Astrocyte (in vitro differentiated cells and primary cell): ENCODE measurements around the gene RFC3. TPM values are rescaled to one million over a fixed set of nuclear protein-coding genes. Genes with fewer than 3 reads are reported as not detected.

ENCODE experiments used
- DNase-seq: peaks from one replicate; pipeline ENCODE4 v3.0.0-alpha.2; 2010; ENCODE audit warnings: low read depth
- FAIRE-seq: peaks from 2 replicates; lab custom pipeline; 2011; peaks lifted over from hg19 to GRCh38; lab: Jason Lieb, UNC
- H2AFZ ChIP-seq: 2 replicates; pipeline ENCODE4 v1.6.0; 2012; ENCODE audit warnings: low read depth, low read length, inconsistent platforms
- H3K27ac ChIP-seq: 2 replicates; pipeline ENCODE4 v1.5.1; 2011; ENCODE audit warnings: low read depth, low read length, inconsistent platforms
- H3K27me3 ChIP-seq: 2 replicates; pipeline ENCODE4 v1.6.0; 2011; ENCODE audit warnings: low read length, inconsistent platforms; ENCODE audit not compliant: insufficient read depth
- H3K36me3 ChIP-seq: 2 replicates; pipeline ENCODE4 v1.5.1; 2011; ENCODE audit warnings: low read length, inconsistent platforms; ENCODE audit not compliant: insufficient read depth
- H3K4me1 ChIP-seq: 2 replicates; pipeline ENCODE4 v1.5.1; 2011; ENCODE audit warnings: low read length, inconsistent platforms; ENCODE audit not compliant: insufficient read depth
- H3K4me2 ChIP-seq: 2 replicates; pipeline ENCODE4 v1.6.0; 2012; ENCODE audit warnings: low read length, inconsistent platforms
- H3K4me3 ChIP-seq: 2 replicates; pipeline ENCODE4 v1.5.1; 2011; ENCODE audit warnings: low read depth, mild to moderate bottlenecking, low read length, inconsistent platforms; ENCODE audit not compliant: insufficient read depth
- H3K79me2 ChIP-seq: 2 replicates; pipeline ENCODE4 v1.6.0; 2012; ENCODE audit warnings: mild to moderate bottlenecking, low read length, inconsistent platforms; ENCODE audit not compliant: insufficient read depth
- H3K9ac ChIP-seq: 2 replicates; pipeline ENCODE4 v1.6.0; 2012; ENCODE audit warnings: mild to moderate bottlenecking, low read length, inconsistent platforms
- H3K9me3 ChIP-seq: 2 replicates; pipeline ENCODE4 v1.5.1; 2012; ENCODE audit warnings: low read depth, mild to moderate bottlenecking, low read length, inconsistent platforms; ENCODE audit not compliant: insufficient read depth
- H4K20me1 ChIP-seq: 2 replicates; pipeline ENCODE4 v1.6.0; 2012; ENCODE audit warnings: low read length, inconsistent platforms; ENCODE audit not compliant: insufficient read depth
- H3K27ac Mint-ChIP-seq: one replicate; pipeline ENCODE4 v1.8.0; 2021; ENCODE audit warnings: mild to moderate bottlenecking, mixed read lengths; ENCODE audit not compliant: unreplicated experiment
- H3K27me3 Mint-ChIP-seq: one replicate; pipeline ENCODE4 v1.8.0; 2021; ENCODE audit warnings: low read depth, mixed read lengths; ENCODE audit not compliant: unreplicated experiment
- H3K36me3 Mint-ChIP-seq: one replicate; pipeline ENCODE4 v1.8.0; 2021; ENCODE audit warnings: low read depth, mixed read lengths; ENCODE audit not compliant: unreplicated experiment
- H3K4me1 Mint-ChIP-seq: one replicate; pipeline ENCODE4 v1.8.0; 2021; ENCODE audit warnings: low read depth, mixed read lengths; ENCODE audit not compliant: unreplicated experiment
- H3K4me3 Mint-ChIP-seq: one replicate; pipeline ENCODE4 v1.8.0; 2021; ENCODE audit warnings: mild to moderate bottlenecking, moderate library complexity, mixed read lengths; ENCODE audit not compliant: unreplicated experiment
- H3K9me3 Mint-ChIP-seq: one replicate; pipeline ENCODE4 v1.8.0; 2021; ENCODE audit warnings: mild to moderate bottlenecking, mixed read lengths; ENCODE audit not compliant: unreplicated experiment
- EZH2 ChIP-seq: IDR thresholded peaks from 2 replicates; pipeline ENCODE4 v1.6.1; 2012; ENCODE audit warnings: mild to moderate bottlenecking, low read length, inconsistent platforms; ENCODE audit not compliant: insufficient read depth
- total RNA-seq: library from RNA; stranded (reverse); gene quantifications from 2 replicates; pipeline ENCODE4 v1.2.1, GENCODE V29; 2021
- TF ChIP-seq, protein P1 (sequence below): IDR thresholded peaks from 2 replicates; pipeline ENCODE4 v1.5.1; 2011; ENCODE audit warnings: low read depth, mild to moderate bottlenecking, inconsistent platforms, low read length, moderate library complexity; ENCODE audit not compliant: insufficient read depth

Gene RFC3
- total RNA-seq, 1 donor from 2014 or later = 8.2 TPM

DNA sequence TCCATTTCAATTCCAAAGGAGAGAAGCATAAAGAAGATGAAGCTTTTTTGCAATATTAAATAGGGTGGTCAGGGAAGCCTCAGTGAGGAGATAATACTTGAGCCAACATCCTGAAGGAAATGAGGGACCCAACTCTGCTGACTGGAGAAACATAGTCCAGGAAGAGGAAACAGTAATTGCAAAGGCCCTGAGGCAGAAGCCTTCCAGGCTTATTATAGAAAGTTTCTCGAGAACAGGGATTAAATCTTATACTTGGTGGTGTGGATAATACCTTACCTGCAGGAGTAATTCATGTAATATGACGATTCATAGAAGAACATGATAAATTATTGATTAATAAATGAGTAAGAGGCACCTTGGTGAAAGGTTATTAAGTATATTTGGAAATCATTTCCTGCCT, 1.0 kb upstream of the RFC3 start:
- Mint-ChIP-seq H3K4me3 (no peak overlapping the region), H3K36me3 (no peaks in the 10 kb centered on the region), H3K27ac (no peak overlapping the region), H3K27me3 (no peaks in the 10 kb centered on the region), H3K9me3 (no peaks in the 10 kb centered on the region), H3K4me1 (no peaks in the 10 kb centered on the region)
- Histone ChIP-seq H3K4me2 (no peak overlapping the region), H3K9me3 (no peaks in the 10 kb centered on the region), H3K27me3 (no peaks in the 10 kb centered on the region), H2AFZ (no peak overlapping the region), H3K4me3 (no peak overlapping the region), H4K20me1 (no peaks in the 10 kb centered on the region), H3K27ac (no peak overlapping the region), H3K4me1 (no peaks in the 10 kb centered on the region), H3K9ac (no peak overlapping the region), H3K79me2 (peaks cover 31% of the 10 kb centered on the region), H3K36me3 (peaks cover 5% of the 10 kb centered on the region)
- DNase-seq (no peak), FAIRE-seq (no peak)
- TF ChIP-seq EZH2 = no peak
- TF ChIP-seq, protein P1, sequence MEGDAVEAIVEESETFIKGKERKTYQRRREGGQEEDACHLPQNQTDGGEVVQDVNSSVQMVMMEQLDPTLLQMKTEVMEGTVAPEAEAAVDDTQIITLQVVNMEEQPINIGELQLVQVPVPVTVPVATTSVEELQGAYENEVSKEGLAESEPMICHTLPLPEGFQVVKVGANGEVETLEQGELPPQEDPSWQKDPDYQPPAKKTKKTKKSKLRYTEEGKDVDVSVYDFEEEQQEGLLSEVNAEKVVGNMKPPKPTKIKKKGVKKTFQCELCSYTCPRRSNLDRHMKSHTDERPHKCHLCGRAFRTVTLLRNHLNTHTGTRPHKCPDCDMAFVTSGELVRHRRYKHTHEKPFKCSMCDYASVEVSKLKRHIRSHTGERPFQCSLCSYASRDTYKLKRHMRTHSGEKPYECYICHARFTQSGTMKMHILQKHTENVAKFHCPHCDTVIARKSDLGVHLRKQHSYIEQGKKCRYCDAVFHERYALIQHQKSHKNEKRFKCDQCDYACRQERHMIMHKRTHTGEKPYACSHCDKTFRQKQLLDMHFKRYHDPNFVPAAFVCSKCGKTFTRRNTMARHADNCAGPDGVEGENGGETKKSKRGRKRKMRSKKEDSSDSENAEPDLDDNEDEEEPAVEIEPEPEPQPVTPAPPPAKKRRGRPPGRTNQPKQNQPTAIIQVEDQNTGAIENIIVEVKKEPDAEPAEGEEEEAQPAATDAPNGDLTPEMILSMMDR = no peak

DNA sequence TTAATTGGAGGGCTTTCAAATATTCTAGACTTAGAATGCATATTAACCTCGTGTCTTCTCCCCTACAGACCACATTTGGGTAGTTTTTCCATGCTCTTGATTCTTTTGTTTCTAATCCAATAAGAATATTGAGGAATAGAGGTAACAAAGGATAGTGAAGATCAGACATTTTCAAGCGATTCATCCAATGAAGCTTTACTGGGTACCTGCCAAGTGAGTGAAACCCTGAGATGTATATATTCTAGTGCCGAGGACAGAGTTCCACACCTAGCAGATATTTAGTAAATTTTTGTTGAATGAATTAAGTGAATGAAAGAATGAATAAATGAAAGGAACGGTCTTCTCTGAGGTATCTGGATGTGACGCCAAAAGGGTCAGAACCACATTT, 442 bp upstream of the RFC3 start:
- no peaks in the 10 kb centered on the region for H4K20me1 ChIP-seq
- H3K27ac ChIP-seq = peak overlapping the region; percentile 78
- Mint-ChIP-seq H3K27ac (peak overlapping the region; percentile 95), H3K27me3 (no peaks in the 10 kb centered on the region), H3K9me3 (no peaks in the 10 kb centered on the region), H3K4me1 (no peaks in the 10 kb centered on the region), H3K4me3 (peak overlapping the region; percentile 91), H3K36me3 (no peaks in the 10 kb centered on the region)
- peaks cover 5% of the 10 kb centered on the region for H3K36me3 ChIP-seq
- H3K4me3 ChIP-seq = peak overlapping the region; percentile 98
- H3K9ac ChIP-seq = peak overlapping the region; percentile 92
- FAIRE-seq (no peak), DNase-seq (peak; percentile 0)
- peak overlapping the region; percentile 88 for H2AFZ ChIP-seq
- no peaks in the 10 kb centered on the region for H3K27me3 ChIP-seq
- peak overlapping the region; percentile 92 for H3K4me2 ChIP-seq
- no peak for TF ChIP-seq EZH2
- TF ChIP-seq, protein P1 = no peak
- no peaks in the 10 kb centered on the region for H3K9me3 ChIP-seq
- no peaks in the 10 kb centered on the region for H3K4me1 ChIP-seq
- H3K79me2 ChIP-seq = peaks cover 31% of the 10 kb centered on the region

DNA sequence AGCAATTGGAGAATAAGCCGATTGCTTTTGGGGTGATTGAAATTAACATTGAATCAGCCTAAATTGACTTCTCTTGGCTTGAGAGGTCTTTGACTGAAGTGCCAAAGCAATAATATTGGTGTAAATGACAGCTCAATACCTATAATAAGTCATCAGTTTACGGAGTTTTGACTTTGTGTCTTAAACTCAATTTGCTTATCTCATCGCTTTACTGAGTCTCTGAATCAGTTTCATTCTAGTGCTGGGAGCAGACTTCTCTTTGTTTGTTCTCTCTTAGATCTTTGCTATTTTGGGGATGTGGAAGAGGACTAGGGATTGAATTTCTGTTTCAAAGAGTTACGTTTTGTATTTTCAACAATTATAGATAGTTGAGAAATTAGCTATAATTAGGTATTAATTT, 7.1 kb downstream of the RFC3 start:
- H3K4me1 Mint-ChIP-seq = no peaks in the 10 kb centered on the region
- TF ChIP-seq, protein P1 = no peak
- TF ChIP-seq EZH2 = no peak
- FAIRE-seq (no peak), DNase-seq (no peak)
- Histone ChIP-seq H3K79me2 (peaks cover 16% of the 10 kb centered on the region), H3K27ac (no peak overlapping the region), H3K4me3 (no peak overlapping the region), H2AFZ (no peak overlapping the region), H3K4me1 (no peaks in the 10 kb centered on the region), H3K27me3 (no peaks in the 10 kb centered on the region), H3K9me3 (no peaks in the 10 kb centered on the region), H3K36me3 (peaks cover 11% of the 10 kb centered on the region), H3K9ac (no peak overlapping the region), H4K20me1 (no peaks in the 10 kb centered on the region), H3K4me2 (no peak overlapping the region)
- H3K27me3 Mint-ChIP-seq = no peaks in the 10 kb centered on the region
- H3K9me3 Mint-ChIP-seq = no peaks in the 10 kb centered on the region
- no peak overlapping the region for H3K4me3 Mint-ChIP-seq
- no peaks in the 10 kb centered on the region for H3K36me3 Mint-ChIP-seq
- no peak overlapping the region for H3K27ac Mint-ChIP-seq
